H1 (cell line): Measurements from ENCODE around the gene SSH2. TPM values are rescaled to one million over a fixed set of nuclear protein-coding genes. Genes with fewer than 3 reads are reported as not detected.

Source experiments
- ATF3 ChIP-seq: IDR thresholded peaks from 2 replicates; pipeline ENCODE4 v1.6.1; 2011; ENCODE audit warnings: low read depth, mild to moderate bottlenecking, low read length; ENCODE audit not compliant: insufficient read depth
- BACH1 ChIP-seq: IDR thresholded peaks from 2 replicates; pipeline ENCODE4 v1.6.1; 2012; ENCODE audit warnings: low read length, improper control_type of control experiment
- EP300 ChIP-seq, 2 experiments: IDR thresholded peaks; 1 replicate in 1 of 2; 2 replicates in 1 of 2; pipeline ENCODE4 v1.6.1; 2011 to 2012; ENCODE audit warnings: low read depth in 2 of 2, low read length in 2 of 2, mild to moderate bottlenecking in 2 of 2, borderline replicate concordance in 1 of 2, inconsistent platforms in 1 of 2, moderate library complexity in 1 of 2
- KDM4A ChIP-seq: IDR thresholded peaks from one replicate; pipeline ENCODE4 v1.7.1; 2012; ENCODE audit warnings: low read depth, mild to moderate bottlenecking, moderate library complexity, low read length, inconsistent platforms; ENCODE audit not compliant: severe bottlenecking
- POLR2AphosphoS5 ChIP-seq: IDR thresholded peaks from 2 replicates; pipeline ENCODE4 v1.6.1; 2011; ENCODE audit warnings: low read depth, low read length
- RXRA ChIP-seq: IDR thresholded peaks from 2 replicates; pipeline ENCODE4 v1.6.1; 2011; ENCODE audit warnings: low read depth, mild to moderate bottlenecking, low read length, moderate library complexity; ENCODE audit not compliant: insufficient read depth
- TAF1 ChIP-seq: IDR thresholded peaks from 2 replicates; pipeline ENCODE4 v1.6.1; 2011; ENCODE audit warnings: mild to moderate bottlenecking, low read depth, low read length
- polyA plus RNA-seq, 7 experiments: library from polyadenylated mRNA; depleted of rRNA in 3 of 7; stranded (reverse) in 5 of 7; unstranded in 2 of 7; fragments of >200 nt in 5 of 7; fragments of 200-250 nt in 2 of 7; gene quantifications; 1 replicate in 5 of 7; 2 replicates in 1 of 7; 4 replicates in 1 of 7; pipeline versions ENCODE4 v1.2.1 to v1.2.3, GENCODE V29; 2011 to 2013; ENCODE audit warnings: missing spikeins in 2 of 7, mixed read lengths in 2 of 7
- total RNA-seq: library from RNA; stranded (reverse); fragmentation: NEBNext Ultra II Directional; extraction: Animal tissue kit (Norgen Biotek cat#: 25700); gene quantifications from 2 replicates; pipeline ENCODE4 v1.2.1, GENCODE V29; 2021
- TF ChIP-seq, protein P1 (sequence below): fragments of 300-600 bp; sonication (generic); IDR thresholded peaks from 2 replicates; pipeline ENCODE4 v1.7.1; 2012; ENCODE audit warnings: low read length, moderate library complexity, mild to moderate bottlenecking, inconsistent platforms; ENCODE audit not compliant: insufficient replicate concordance

Gene SSH2
- total and polyA plus RNA-seq, 2 of the 8 experiments (the other 6 are each of a cell fraction or from before 2014, with no cell fraction given), result 5.2 to 15.9 TPM

DNA sequence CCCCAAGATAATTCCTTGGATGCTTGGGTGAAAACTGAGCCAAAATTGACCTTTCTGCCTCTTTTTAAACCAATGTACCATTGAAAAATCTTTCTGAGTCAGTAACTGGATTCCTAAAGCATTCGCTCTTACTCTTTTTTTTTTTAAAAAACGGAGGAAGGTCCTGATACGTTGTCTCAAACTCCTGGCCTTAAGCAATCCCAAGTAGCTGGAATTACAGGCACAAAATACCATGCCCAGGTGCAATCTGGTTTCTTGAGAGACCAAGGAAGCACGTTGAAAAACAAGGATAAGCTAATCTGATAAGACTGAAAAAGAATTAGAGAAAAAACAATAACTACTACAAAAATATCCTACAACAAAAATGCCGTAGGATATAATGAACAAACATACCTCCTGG lies 136.5 kb downstream of the SSH2 start (continued):
- TF ChIP-seq, protein P1, sequence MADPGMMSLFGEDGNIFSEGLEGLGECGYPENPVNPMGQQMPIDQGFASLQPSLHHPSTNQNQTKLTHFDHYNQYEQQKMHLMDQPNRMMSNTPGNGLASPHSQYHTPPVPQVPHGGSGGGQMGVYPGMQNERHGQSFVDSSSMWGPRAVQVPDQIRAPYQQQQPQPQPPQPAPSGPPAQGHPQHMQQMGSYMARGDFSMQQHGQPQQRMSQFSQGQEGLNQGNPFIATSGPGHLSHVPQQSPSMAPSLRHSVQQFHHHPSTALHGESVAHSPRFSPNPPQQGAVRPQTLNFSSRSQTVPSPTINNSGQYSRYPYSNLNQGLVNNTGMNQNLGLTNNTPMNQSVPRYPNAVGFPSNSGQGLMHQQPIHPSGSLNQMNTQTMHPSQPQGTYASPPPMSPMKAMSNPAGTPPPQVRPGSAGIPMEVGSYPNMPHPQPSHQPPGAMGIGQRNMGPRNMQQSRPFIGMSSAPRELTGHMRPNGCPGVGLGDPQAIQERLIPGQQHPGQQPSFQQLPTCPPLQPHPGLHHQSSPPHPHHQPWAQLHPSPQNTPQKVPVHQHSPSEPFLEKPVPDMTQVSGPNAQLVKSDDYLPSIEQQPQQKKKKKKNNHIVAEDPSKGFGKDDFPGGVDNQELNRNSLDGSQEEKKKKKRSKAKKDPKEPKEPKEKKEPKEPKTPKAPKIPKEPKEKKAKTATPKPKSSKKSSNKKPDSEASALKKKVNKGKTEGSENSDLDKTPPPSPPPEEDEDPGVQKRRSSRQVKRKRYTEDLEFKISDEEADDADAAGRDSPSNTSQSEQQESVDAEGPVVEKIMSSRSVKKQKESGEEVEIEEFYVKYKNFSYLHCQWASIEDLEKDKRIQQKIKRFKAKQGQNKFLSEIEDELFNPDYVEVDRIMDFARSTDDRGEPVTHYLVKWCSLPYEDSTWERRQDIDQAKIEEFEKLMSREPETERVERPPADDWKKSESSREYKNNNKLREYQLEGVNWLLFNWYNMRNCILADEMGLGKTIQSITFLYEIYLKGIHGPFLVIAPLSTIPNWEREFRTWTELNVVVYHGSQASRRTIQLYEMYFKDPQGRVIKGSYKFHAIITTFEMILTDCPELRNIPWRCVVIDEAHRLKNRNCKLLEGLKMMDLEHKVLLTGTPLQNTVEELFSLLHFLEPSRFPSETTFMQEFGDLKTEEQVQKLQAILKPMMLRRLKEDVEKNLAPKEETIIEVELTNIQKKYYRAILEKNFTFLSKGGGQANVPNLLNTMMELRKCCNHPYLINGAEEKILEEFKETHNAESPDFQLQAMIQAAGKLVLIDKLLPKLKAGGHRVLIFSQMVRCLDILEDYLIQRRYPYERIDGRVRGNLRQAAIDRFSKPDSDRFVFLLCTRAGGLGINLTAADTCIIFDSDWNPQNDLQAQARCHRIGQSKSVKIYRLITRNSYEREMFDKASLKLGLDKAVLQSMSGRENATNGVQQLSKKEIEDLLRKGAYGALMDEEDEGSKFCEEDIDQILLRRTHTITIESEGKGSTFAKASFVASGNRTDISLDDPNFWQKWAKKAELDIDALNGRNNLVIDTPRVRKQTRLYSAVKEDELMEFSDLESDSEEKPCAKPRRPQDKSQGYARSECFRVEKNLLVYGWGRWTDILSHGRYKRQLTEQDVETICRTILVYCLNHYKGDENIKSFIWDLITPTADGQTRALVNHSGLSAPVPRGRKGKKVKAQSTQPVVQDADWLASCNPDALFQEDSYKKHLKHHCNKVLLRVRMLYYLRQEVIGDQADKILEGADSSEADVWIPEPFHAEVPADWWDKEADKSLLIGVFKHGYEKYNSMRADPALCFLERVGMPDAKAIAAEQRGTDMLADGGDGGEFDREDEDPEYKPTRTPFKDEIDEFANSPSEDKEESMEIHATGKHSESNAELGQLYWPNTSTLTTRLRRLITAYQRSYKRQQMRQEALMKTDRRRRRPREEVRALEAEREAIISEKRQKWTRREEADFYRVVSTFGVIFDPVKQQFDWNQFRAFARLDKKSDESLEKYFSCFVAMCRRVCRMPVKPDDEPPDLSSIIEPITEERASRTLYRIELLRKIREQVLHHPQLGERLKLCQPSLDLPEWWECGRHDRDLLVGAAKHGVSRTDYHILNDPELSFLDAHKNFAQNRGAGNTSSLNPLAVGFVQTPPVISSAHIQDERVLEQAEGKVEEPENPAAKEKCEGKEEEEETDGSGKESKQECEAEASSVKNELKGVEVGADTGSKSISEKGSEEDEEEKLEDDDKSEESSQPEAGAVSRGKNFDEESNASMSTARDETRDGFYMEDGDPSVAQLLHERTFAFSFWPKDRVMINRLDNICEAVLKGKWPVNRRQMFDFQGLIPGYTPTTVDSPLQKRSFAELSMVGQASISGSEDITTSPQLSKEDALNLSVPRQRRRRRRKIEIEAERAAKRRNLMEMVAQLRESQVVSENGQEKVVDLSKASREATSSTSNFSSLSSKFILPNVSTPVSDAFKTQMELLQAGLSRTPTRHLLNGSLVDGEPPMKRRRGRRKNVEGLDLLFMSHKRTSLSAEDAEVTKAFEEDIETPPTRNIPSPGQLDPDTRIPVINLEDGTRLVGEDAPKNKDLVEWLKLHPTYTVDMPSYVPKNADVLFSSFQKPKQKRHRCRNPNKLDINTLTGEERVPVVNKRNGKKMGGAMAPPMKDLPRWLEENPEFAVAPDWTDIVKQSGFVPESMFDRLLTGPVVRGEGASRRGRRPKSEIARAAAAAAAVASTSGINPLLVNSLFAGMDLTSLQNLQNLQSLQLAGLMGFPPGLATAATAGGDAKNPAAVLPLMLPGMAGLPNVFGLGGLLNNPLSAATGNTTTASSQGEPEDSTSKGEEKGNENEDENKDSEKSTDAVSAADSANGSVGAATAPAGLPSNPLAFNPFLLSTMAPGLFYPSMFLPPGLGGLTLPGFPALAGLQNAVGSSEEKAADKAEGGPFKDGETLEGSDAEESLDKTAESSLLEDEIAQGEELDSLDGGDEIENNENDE, result no peak
- TF ChIP-seq POLR2AphosphoS5 (no peak), EP300 (IDR thresholded peaks at IDR 0.05; ENCODE audit: borderline replicate concordance in 1 of 2, low read depth in 2 of 2, low read length in 2 of 2) (no peak), KDM4A (no peak), TAF1 (no peak), ATF3 (no peak), BACH1 (no peak), RXRA (no peak)
